Smooth muscle cell of the brain vasculature (primary cell): ENCODE results near the gene DGKB.

ENCODE experiments used
- DNase-seq: peaks from one replicate; pipeline ENCODE4 v3.0.0-alpha.2; 2012; ENCODE audit warnings: low read depth, low spot score

The DGKB gene

GRCh38 chr7:14585232-14585631 lies 317.3 kb downstream of the DGKB start:
- DNase-seq, result no peak

GRCh38 chr7:14583518-14583917 lies 319.0 kb downstream of the DGKB start:
- no peak for DNase-seq

GRCh38 chr7:14582010-14582409 lies 320.5 kb downstream of the DGKB start:
- no peak for DNase-seq

GRCh38 chr7:14579971-14580370 lies 322.6 kb downstream of the DGKB start:
- DNase-seq, result no peak

GRCh38 chr7:14576578-14576977 lies 326.0 kb downstream of the DGKB start:
- DNase-seq, result no peak

- no peak for DNase-seq
Measured at GRCh38 chr7:14570750-14571607, 331.6 kb downstream of the DGKB start.

- no peak for DNase-seq
Measured at GRCh38 chr7:14552060-14552459, 350.5 kb downstream of the DGKB start.

GRCh38 chr7:14551310-14551709 lies 351.2 kb downstream of the DGKB start:
- no peak for DNase-seq

GRCh38 chr7:14542624-14543023 lies 359.9 kb downstream of the DGKB start:
- DNase-seq, result no peak

- no peak for DNase-seq
Measured at GRCh38 chr7:14521183-14521582, 381.4 kb downstream of the DGKB start.

GRCh38 chr7:14510268-14510667 lies 392.3 kb downstream of the DGKB start:
- DNase-seq, result no peak

- peak; percentile 2 for DNase-seq
Measured at GRCh38 chr7:14507617-14508016, 394.9 kb downstream of the DGKB start.

GRCh38 chr7:14505906-14506305 lies 396.6 kb downstream of the DGKB start:
- DNase-seq, result no peak

GRCh38 chr7:14504134-14504533 lies 398.4 kb downstream of the DGKB start:
- DNase-seq, result no peak

- no peak for DNase-seq
Measured at GRCh38 chr7:14503623-14504022, 398.9 kb downstream of the DGKB start.

- no peak for DNase-seq
Measured at GRCh38 chr7:14501436-14501835, 401.1 kb downstream of the DGKB start.

- no peak for DNase-seq
Measured at GRCh38 chr7:14497390-14497789, 405.2 kb downstream of the DGKB start.

GRCh38 chr7:14495633-14496032 lies 406.9 kb downstream of the DGKB start:
- no peak for DNase-seq

- no peak for DNase-seq
Measured at GRCh38 chr7:14487701-14488395, 414.7 kb downstream of the DGKB start.

- no peak for DNase-seq
Measured at GRCh38 chr7:14483663-14484062, 418.9 kb downstream of the DGKB start.

GRCh38 chr7:14480281-14480680 lies 422.3 kb downstream of the DGKB start:
- DNase-seq, result no peak

- DNase-seq, result no peak
Measured at GRCh38 chr7:14478834-14479510, 423.6 kb downstream of the DGKB start.
